H1 (cell line): ENCODE results near the gene PRTN3.
"Not testable (repeated sequence)": the region's sequence is repeated elsewhere in the genome, so short reads cannot be mapped to it uniquely, and the experiment has no call there.

Experiments
- CTCF ChIP-seq, 3 experiments: IDR thresholded peaks; 1 replicate in 2 of 3; 2 replicates in 1 of 3; pipeline versions ENCODE4 v1.5.1 to v1.6.1; 2011; ENCODE audit warnings: low read length in 3 of 3, mild to moderate bottlenecking in 3 of 3, inconsistent platforms in 2 of 3, low read depth in 1 of 3, moderate library complexity in 1 of 3; ENCODE audit not compliant: insufficient read depth in 1 of 3; ENCODE audit errors: control extremely low read depth in 1 of 3
- EP300 ChIP-seq, 2 experiments: IDR thresholded peaks; 1 replicate in 1 of 2; 2 replicates in 1 of 2; pipeline ENCODE4 v1.6.1; 2011 to 2012; ENCODE audit warnings: low read depth in 2 of 2, low read length in 2 of 2, mild to moderate bottlenecking in 2 of 2, borderline replicate concordance in 1 of 2, inconsistent platforms in 1 of 2, moderate library complexity in 1 of 2
- EZH2 ChIP-seq: fragments of 200-600 bp; sonication (generic); IDR thresholded peaks from 2 replicates; pipeline ENCODE4 v1.7.1; 2012; ENCODE audit warnings: low read depth, mild to moderate bottlenecking, moderate library complexity, low read length, inconsistent platforms; ENCODE audit not compliant: severe bottlenecking
- JUND ChIP-seq: IDR thresholded peaks from 2 replicates; pipeline ENCODE4 v1.6.1; 2011; ENCODE audit warnings: mild to moderate bottlenecking, improper control_type of control experiment, low read length
- KDM1A ChIP-seq: fragments of 200-600, 300-600 bp; sonication (generic); IDR thresholded peaks from 2 replicates; pipeline ENCODE4 v1.7.1; 2016; ENCODE audit warnings: mild to moderate bottlenecking, low read length, borderline replicate concordance
- PHF8 ChIP-seq: fragments of 200-600 bp; sonication (generic); conservative IDR thresholded peaks from 2 replicates; pipeline ENCODE4 v1.7.1; 2012; ENCODE audit warnings: low read depth, mild to moderate bottlenecking, inconsistent platforms, low read length, moderate library complexity
- POLR2A ChIP-seq, 2 experiments: IDR thresholded peaks; 1 replicate in 1 of 2; 2 replicates in 1 of 2; pipeline ENCODE4 v1.6.1; 2011; ENCODE audit warnings: low read depth in 2 of 2, low read length in 2 of 2, mild to moderate bottlenecking in 2 of 2; ENCODE audit errors: control extremely low read depth in 1 of 2
- POU5F1 ChIP-seq: IDR thresholded peaks from 2 replicates; pipeline ENCODE4 v1.6.1; 2011; ENCODE audit warnings: low read depth, mild to moderate bottlenecking, low read length, moderate library complexity
- RNF2 ChIP-seq: fragments of 200-900, 300-1000 bp; sonication (generic); IDR thresholded peaks from 2 replicates; pipeline ENCODE4 v1.7.1; 2016; ENCODE audit warnings: borderline replicate concordance, low read depth, mild to moderate bottlenecking, antibody characterized with exemption, low read length; ENCODE audit not compliant: poor library complexity, severe bottlenecking; ENCODE audit errors: missing control alignments
- TAF1 ChIP-seq: IDR thresholded peaks from 2 replicates; pipeline ENCODE4 v1.6.1; 2011; ENCODE audit warnings: mild to moderate bottlenecking, low read depth, low read length

GRCh38 chr19:842802-843179, 2.0 kb downstream of the PRTN3 start:
- not testable (repeated sequence) for TF ChIP-seq EP300 (IDR thresholded peaks at IDR 0.05; ENCODE audit: borderline replicate concordance in 1 of 2, low read depth in 2 of 2, low read length in 2 of 2); KDM1A; JUND; POLR2A (IDR thresholded peaks at IDR 0.05; ENCODE audit: control extremely low read depth in 1 of 2, low read depth in 2 of 2, low read length in 2 of 2); TAF1; CTCF (IDR thresholded peaks at IDR 0.05; ENCODE audit: control extremely low read depth in 1 of 3, insufficient read depth in 1 of 3, low read depth in 1 of 3, low read length in 3 of 3); PHF8; EZH2; POU5F1; RNF2
